Neural progenitor cell (in vitro differentiated cells): ENCODE data around the gene GRK3. TPM values are rescaled to one million over a fixed set of nuclear protein-coding genes. Genes with fewer than 3 reads are reported as not detected.
"Not testable (repeated sequence)": the region's sequence is repeated elsewhere in the genome, so short reads cannot be mapped to it uniquely, and the experiment has no call there.

Experiments used
- DNase-seq: peaks from one replicate; pipeline ENCODE4 v3.0.0-alpha.2; 2016; ENCODE audit warnings: low spot score
- H2AFZ ChIP-seq: fragments of 200-600 bp; sonication (generic); replicated peaks from 2 replicates; pipeline ENCODE4 v1.6.1; 2016; ENCODE audit warnings: antibody characterized with exemption
- H3F3A ChIP-seq: fragments of 200-600 bp; sonication (generic); 2 replicates; pipeline ENCODE4 v1.6.1; 2016; ENCODE audit warnings: antibody characterized with exemption, low read depth
- H3K27ac ChIP-seq: fragments of 200-600 bp; sonication (generic); 2 replicates; pipeline ENCODE4 v1.5.1; 2016; ENCODE audit warnings: mild to moderate bottlenecking
- H3K27me3 ChIP-seq: fragments of 200-600 bp; sonication (generic); 2 replicates; pipeline ENCODE4 v1.6.1; 2016; ENCODE audit warnings: mild to moderate bottlenecking, moderate library complexity
- H3K36me3 ChIP-seq: fragments of 200-600 bp; sonication (generic); 2 replicates; pipeline ENCODE4 v1.5.1; 2016
- H3K4me1 ChIP-seq: fragments of 200-600 bp; sonication (generic); 2 replicates; pipeline ENCODE4 v1.6.1; 2016; ENCODE audit warnings: mixed run types
- H3K4me2 ChIP-seq: fragments of 200-600 bp; sonication (generic); 2 replicates; pipeline ENCODE4 v1.6.1; 2016
- H3K4me3 ChIP-seq: fragments of 200-600 bp; sonication (generic); 2 replicates; pipeline ENCODE4 v1.5.1; 2016
- H3K79me2 ChIP-seq: fragments of 200-600 bp; sonication (generic); 2 replicates; pipeline ENCODE4 v1.6.1; 2016; ENCODE audit warnings: low read depth
- H3K9ac ChIP-seq: fragments of 200-600 bp; sonication (generic); 2 replicates; pipeline ENCODE4 v1.6.1; 2016
- H3K9me3 ChIP-seq: fragments of 200-600 bp; sonication (generic); 2 replicates; pipeline ENCODE4 v1.5.1; 2016; ENCODE audit warnings: low read depth
- H4K20me1 ChIP-seq: fragments of 200-600 bp; sonication (generic); 2 replicates; pipeline ENCODE4 v1.6.1; 2016; ENCODE audit warnings: low read depth
- H3K27ac Mint-ChIP-seq: 3 replicates; pipeline ENCODE4 v1.8.0; 2021; ENCODE audit warnings: mixed read lengths
- H3K27me3 Mint-ChIP-seq: 2 replicates; pipeline ENCODE4 v1.8.0; 2022; ENCODE audit warnings: low read depth, mild to moderate bottlenecking, inconsistent platforms, moderate library complexity, mixed read lengths; ENCODE audit not compliant: insufficient read depth
- H3K36me3 Mint-ChIP-seq: 3 replicates; pipeline ENCODE4 v1.8.0; 2021; ENCODE audit warnings: mixed read lengths
- H3K4me1 Mint-ChIP-seq: 3 replicates; pipeline ENCODE4 v1.8.0; 2021; ENCODE audit warnings: mixed read lengths
- H3K4me3 Mint-ChIP-seq: 3 replicates; pipeline ENCODE4 v1.8.0; 2021; ENCODE audit warnings: mild to moderate bottlenecking, moderate library complexity, mixed read lengths
- H3K9me3 Mint-ChIP-seq: 3 replicates; pipeline ENCODE4 v1.8.0; 2020; ENCODE audit warnings: mixed read lengths
- CTCF ChIP-seq: fragments of 200-600 bp; sonication (generic); IDR thresholded peaks from 2 replicates; pipeline ENCODE4 v1.5.1; 2017; ENCODE audit warnings: antibody characterized with exemption, mild to moderate bottlenecking
- EZH2 ChIP-seq: fragments of 200-600 bp; sonication (generic); IDR thresholded peaks from 2 replicates; pipeline ENCODE4 v1.6.1; 2017; ENCODE audit warnings: antibody characterized with exemption, mild to moderate bottlenecking, moderate library complexity
- EZH2phosphoT487 ChIP-seq: fragments of 200-600 bp; sonication (generic); IDR thresholded peaks from 2 replicates; pipeline ENCODE4 v1.6.1; 2017; ENCODE audit warnings: antibody characterized with exemption
- total RNA-seq: library from RNA; depleted of rRNA; stranded (reverse); fragments of >200 nt; gene quantifications from 2 replicates; pipeline ENCODE4 v1.2.3, GENCODE V29; 2015; ENCODE audit warnings: low replicate concordance

The GRK3 gene
- total RNA-seq, 1 donor from 2014 or later, result 20.8 TPM

GRCh38 chr22:25558341-25558740 is 6.1 kb upstream of the GRK3 start:
- H3K4me3 Mint-ChIP-seq, result no peak overlapping the region
- H3K4me3 ChIP-seq, result no peak overlapping the region
- H3K9ac ChIP-seq, result no peak overlapping the region
- no peaks in the 10 kb centered on the region for H3K79me2 ChIP-seq
- no peak overlapping the region for H3K27ac ChIP-seq
- no peak overlapping the region for H2AFZ ChIP-seq
- H3K4me2 ChIP-seq, result no peak overlapping the region
- H3K9me3 Mint-ChIP-seq, result no peaks in the 10 kb centered on the region
- peak; percentile 24 for DNase-seq
- H3K27ac Mint-ChIP-seq, result no peak overlapping the region
- peaks cover 29% of the 10 kb centered on the region for H3K4me1 Mint-ChIP-seq
- TF ChIP-seq CTCF (no peak), EZH2 (no peak), EZH2phosphoT487 (no peak)
- H3K27me3 Mint-ChIP-seq, result peaks cover 7% of the 10 kb centered on the region
- no peaks in the 10 kb centered on the region for H4K20me1 ChIP-seq
- no peaks in the 10 kb centered on the region for H3K36me3 ChIP-seq
- H3K4me1 ChIP-seq, result peaks cover 8% of the 10 kb centered on the region
- H3F3A ChIP-seq, result peaks cover 3% of the 10 kb centered on the region
- H3K27me3 ChIP-seq, result peaks cover 10% of the 10 kb centered on the region
- no peaks in the 10 kb centered on the region for H3K9me3 ChIP-seq
- H3K36me3 Mint-ChIP-seq, result no peaks in the 10 kb centered on the region

GRCh38 chr22:25559910-25560309 is 4.6 kb upstream of the GRK3 start:
- H2AFZ ChIP-seq, H3K9me3 Mint-ChIP-seq, H3K4me3 Mint-ChIP-seq, H3K36me3 ChIP-seq, H3K27ac Mint-ChIP-seq, H3K4me2 ChIP-seq, H3K79me2 ChIP-seq, H3K27ac ChIP-seq, H3K36me3 Mint-ChIP-seq, DNase-seq, H3K9me3 ChIP-seq, H3K4me3 ChIP-seq, H3K9ac ChIP-seq, H3K4me1 ChIP-seq, H4K20me1 ChIP-seq: not testable (repeated sequence)
- H3K4me1 Mint-ChIP-seq, result peaks cover 28% of the 10 kb centered on the region
- H3F3A ChIP-seq, result peaks cover 14% of the 10 kb centered on the region
- H3K27me3 ChIP-seq, result peaks cover 21% of the 10 kb centered on the region
- peaks cover 11% of the 10 kb centered on the region for H3K27me3 Mint-ChIP-seq

GRCh38 chr22:25561182-25561581 is 3.3 kb upstream of the GRK3 start:
- H3K79me2 ChIP-seq, DNase-seq, H3K4me3 Mint-ChIP-seq, H4K20me1 ChIP-seq, H3K9me3 Mint-ChIP-seq, H3K27ac Mint-ChIP-seq, H2AFZ ChIP-seq, H3K27ac ChIP-seq, H3K36me3 ChIP-seq, H3K9ac ChIP-seq, H3K4me2 ChIP-seq, H3K36me3 Mint-ChIP-seq, H3K4me3 ChIP-seq, H3K9me3 ChIP-seq: not testable (repeated sequence)
- peaks cover 12% of the 10 kb centered on the region for H3K27me3 Mint-ChIP-seq
- Histone ChIP-seq H3K27me3 (peaks cover 21% of the 10 kb centered on the region), H3F3A (peaks cover 16% of the 10 kb centered on the region), H3K4me1 (peaks cover 14% of the 10 kb centered on the region)
- H3K4me1 Mint-ChIP-seq, result peaks cover 29% of the 10 kb centered on the region

- H3K27me3 ChIP-seq, result peaks cover 21% of the 10 kb centered on the region
- not testable (repeated sequence) for H3K4me3 Mint-ChIP-seq, H3K9me3 Mint-ChIP-seq, H2AFZ ChIP-seq, H3K27ac ChIP-seq, DNase-seq, H3K27ac Mint-ChIP-seq, H3K36me3 Mint-ChIP-seq, H3K36me3 ChIP-seq, H3K9me3 ChIP-seq, H3K4me3 ChIP-seq, H3K9ac ChIP-seq, H3K4me2 ChIP-seq
- Mint-ChIP-seq H3K4me1 (peaks cover 36% of the 10 kb centered on the region), H3K27me3 (peaks cover 12% of the 10 kb centered on the region)
- peaks cover 16% of the 10 kb centered on the region for H3F3A ChIP-seq
- H3K4me1 ChIP-seq, result peaks cover 21% of the 10 kb centered on the region
- peaks cover 15% of the 10 kb centered on the region for H4K20me1 ChIP-seq
- peaks cover 15% of the 10 kb centered on the region for H3K79me2 ChIP-seq
Measured at GRCh38 chr22:25561927-25562326, 2.5 kb upstream of the GRK3 start.

GRCh38 chr22:25562966-25563760 is 1.3 kb upstream of the GRK3 start:
- peaks cover 16% of the 10 kb centered on the region for H3F3A ChIP-seq
- H3K27ac ChIP-seq, H3K9ac ChIP-seq, H2AFZ ChIP-seq, H3K36me3 ChIP-seq, H3K9me3 ChIP-seq, H3K36me3 Mint-ChIP-seq, H3K9me3 Mint-ChIP-seq, H3K27ac Mint-ChIP-seq: not testable (repeated sequence)
- peak; percentile 19 for DNase-seq
- H4K20me1 ChIP-seq, result peaks cover 27% of the 10 kb centered on the region
- peak overlapping the region; percentile 69 for H3K4me3 ChIP-seq
- Mint-ChIP-seq H3K4me1 (peaks cover 42% of the 10 kb centered on the region), H3K27me3 (peaks cover 12% of the 10 kb centered on the region), H3K4me3 (peak overlapping the region; percentile 90)
- H3K27me3 ChIP-seq, result peaks cover 21% of the 10 kb centered on the region
- peaks cover 28% of the 10 kb centered on the region for H3K79me2 ChIP-seq
- peak overlapping the region; percentile 89 for H3K4me2 ChIP-seq
- H3K4me1 ChIP-seq, result peaks cover 34% of the 10 kb centered on the region
